WTC11 (cell line): ENCODE data around the gene FGF14.
"Not testable (repeated sequence)": the region's sequence is repeated elsewhere in the genome, so short reads cannot be mapped to it uniquely, and the experiment has no call there.

Experiments
- CREM ChIP-seq: sonication (generic); formaldehyde crosslinking; IDR thresholded peaks from 2 replicates; pipeline ENCODE4 v1.8.1; 2022; ENCODE audit warnings: mild to moderate bottlenecking, missing genetic modification reagents, moderate library complexity
- ESRRA ChIP-seq: sonication (generic); formaldehyde crosslinking; IDR thresholded peaks from 2 replicates; pipeline ENCODE4 v1.8.1; 2022; ENCODE audit warnings: mild to moderate bottlenecking, missing genetic modification reagents, borderline replicate concordance
- FOXK1 ChIP-seq: sonication (generic); formaldehyde crosslinking; IDR thresholded peaks from 2 replicates; pipeline ENCODE4 v1.8.0; 2022; ENCODE audit warnings: mild to moderate bottlenecking, moderate library complexity, missing genetic modification reagents
- FOXP1 ChIP-seq: sonication (generic); formaldehyde crosslinking; IDR thresholded peaks from 2 replicates; pipeline ENCODE4 v1.8.0; 2022; ENCODE audit warnings: missing genetic modification reagents, mild to moderate bottlenecking, moderate library complexity, borderline replicate concordance
- HMGXB4 ChIP-seq: sonication (generic); formaldehyde crosslinking; IDR thresholded peaks from 2 replicates; pipeline ENCODE4 v1.8.1; 2023; ENCODE audit warnings: mild to moderate bottlenecking, moderate library complexity, missing genetic modification reagents
- MAX ChIP-seq: sonication (generic); formaldehyde crosslinking; IDR thresholded peaks from 2 replicates; pipeline ENCODE4 v1.8.0; 2022; ENCODE audit warnings: mild to moderate bottlenecking, missing genetic modification reagents
- MYBL2 ChIP-seq: sonication (generic); formaldehyde crosslinking; IDR thresholded peaks from 2 replicates; pipeline ENCODE4 v1.8.1; 2023; ENCODE audit warnings: mild to moderate bottlenecking, moderate library complexity, missing genetic modification reagents
- NR2C2 ChIP-seq: sonication (generic); formaldehyde crosslinking; IDR thresholded peaks from 2 replicates; pipeline ENCODE4 v1.8.0; 2022; ENCODE audit warnings: mild to moderate bottlenecking, missing genetic modification reagents
- TEAD4 ChIP-seq: sonication (generic); formaldehyde crosslinking; IDR thresholded peaks from 2 replicates; pipeline ENCODE4 v1.8.0; 2022; ENCODE audit warnings: mild to moderate bottlenecking, missing genetic modification reagents
- TP53 ChIP-seq: sonication (generic); formaldehyde crosslinking; IDR thresholded peaks from 2 replicates; pipeline ENCODE4 v1.8.1; 2023; ENCODE audit warnings: mild to moderate bottlenecking, missing genetic modification reagents
- TF ChIP-seq, protein P1 (sequence below): fragments of 200-600 bp; IDR thresholded peaks from 2 replicates; pipeline ENCODE4 v1.8.0; 2022; ENCODE audit warnings: antibody characterized with exemption
- TF ChIP-seq, protein P2 (sequence below): sonication (generic); formaldehyde crosslinking; IDR thresholded peaks from 2 replicates; pipeline ENCODE4 v1.8.1; 2022; ENCODE audit warnings: mild to moderate bottlenecking, missing genetic modification reagents, moderate library complexity, borderline replicate concordance
- TF ChIP-seq, protein P3 (sequence below): sonication (generic); formaldehyde crosslinking; IDR thresholded peaks from 2 replicates; pipeline ENCODE4 v1.8.0; 2022; ENCODE audit warnings: mild to moderate bottlenecking, missing genetic modification reagents
- TF ChIP-seq, protein P4 (sequence below): sonication (generic); formaldehyde crosslinking; IDR thresholded peaks from 2 replicates; pipeline ENCODE4 v1.8.1; 2023; ENCODE audit warnings: mild to moderate bottlenecking, missing genetic modification reagents, moderate library complexity

- TF ChIP-seq, protein P1, sequence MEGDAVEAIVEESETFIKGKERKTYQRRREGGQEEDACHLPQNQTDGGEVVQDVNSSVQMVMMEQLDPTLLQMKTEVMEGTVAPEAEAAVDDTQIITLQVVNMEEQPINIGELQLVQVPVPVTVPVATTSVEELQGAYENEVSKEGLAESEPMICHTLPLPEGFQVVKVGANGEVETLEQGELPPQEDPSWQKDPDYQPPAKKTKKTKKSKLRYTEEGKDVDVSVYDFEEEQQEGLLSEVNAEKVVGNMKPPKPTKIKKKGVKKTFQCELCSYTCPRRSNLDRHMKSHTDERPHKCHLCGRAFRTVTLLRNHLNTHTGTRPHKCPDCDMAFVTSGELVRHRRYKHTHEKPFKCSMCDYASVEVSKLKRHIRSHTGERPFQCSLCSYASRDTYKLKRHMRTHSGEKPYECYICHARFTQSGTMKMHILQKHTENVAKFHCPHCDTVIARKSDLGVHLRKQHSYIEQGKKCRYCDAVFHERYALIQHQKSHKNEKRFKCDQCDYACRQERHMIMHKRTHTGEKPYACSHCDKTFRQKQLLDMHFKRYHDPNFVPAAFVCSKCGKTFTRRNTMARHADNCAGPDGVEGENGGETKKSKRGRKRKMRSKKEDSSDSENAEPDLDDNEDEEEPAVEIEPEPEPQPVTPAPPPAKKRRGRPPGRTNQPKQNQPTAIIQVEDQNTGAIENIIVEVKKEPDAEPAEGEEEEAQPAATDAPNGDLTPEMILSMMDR: not testable (repeated sequence)
- TF ChIP-seq NR2C2 (CRISPR knock-in tag); FOXK1 (CRISPR knock-in tag); FOXP1 (CRISPR knock-in tag); ESRRA (CRISPR knock-in tag); MAX (CRISPR knock-in tag); CREM (CRISPR knock-in tag); MYBL2 (CRISPR knock-in tag); HMGXB4 (CRISPR knock-in tag); TP53; TEAD4 (CRISPR knock-in tag): not testable (repeated sequence)
- TF ChIP-seq, protein P2, sequence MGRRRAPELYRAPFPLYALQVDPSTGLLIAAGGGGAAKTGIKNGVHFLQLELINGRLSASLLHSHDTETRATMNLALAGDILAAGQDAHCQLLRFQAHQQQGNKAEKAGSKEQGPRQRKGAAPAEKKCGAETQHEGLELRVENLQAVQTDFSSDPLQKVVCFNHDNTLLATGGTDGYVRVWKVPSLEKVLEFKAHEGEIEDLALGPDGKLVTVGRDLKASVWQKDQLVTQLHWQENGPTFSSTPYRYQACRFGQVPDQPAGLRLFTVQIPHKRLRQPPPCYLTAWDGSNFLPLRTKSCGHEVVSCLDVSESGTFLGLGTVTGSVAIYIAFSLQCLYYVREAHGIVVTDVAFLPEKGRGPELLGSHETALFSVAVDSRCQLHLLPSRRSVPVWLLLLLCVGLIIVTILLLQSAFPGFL: not testable (repeated sequence)
- TF ChIP-seq, protein P3, sequence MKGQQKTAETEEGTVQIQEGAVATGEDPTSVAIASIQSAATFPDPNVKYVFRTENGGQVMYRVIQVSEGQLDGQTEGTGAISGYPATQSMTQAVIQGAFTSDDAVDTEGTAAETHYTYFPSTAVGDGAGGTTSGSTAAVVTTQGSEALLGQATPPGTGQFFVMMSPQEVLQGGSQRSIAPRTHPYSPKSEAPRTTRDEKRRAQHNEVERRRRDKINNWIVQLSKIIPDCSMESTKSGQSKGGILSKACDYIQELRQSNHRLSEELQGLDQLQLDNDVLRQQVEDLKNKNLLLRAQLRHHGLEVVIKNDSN: not testable (repeated sequence)
- TF ChIP-seq, protein P4, sequence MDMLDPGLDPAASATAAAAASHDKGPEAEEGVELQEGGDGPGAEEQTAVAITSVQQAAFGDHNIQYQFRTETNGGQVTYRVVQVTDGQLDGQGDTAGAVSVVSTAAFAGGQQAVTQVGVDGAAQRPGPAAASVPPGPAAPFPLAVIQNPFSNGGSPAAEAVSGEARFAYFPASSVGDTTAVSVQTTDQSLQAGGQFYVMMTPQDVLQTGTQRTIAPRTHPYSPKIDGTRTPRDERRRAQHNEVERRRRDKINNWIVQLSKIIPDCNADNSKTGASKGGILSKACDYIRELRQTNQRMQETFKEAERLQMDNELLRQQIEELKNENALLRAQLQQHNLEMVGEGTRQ (CRISPR knock-in tag): not testable (repeated sequence)
Measured at GRCh38 chr13:102093288-102093687, 308.6 kb downstream of the FGF14 start.
